Panc1 (cell line): ENCODE data around the gene ZNF516.

Experiments used
- POLR2AphosphoS5 ChIP-seq: IDR thresholded peaks from 2 replicates; pipeline ENCODE4 v1.6.1; 2012; ENCODE audit warnings: mild to moderate bottlenecking, low read depth, low read length, moderate library complexity
- SIN3A ChIP-seq: IDR thresholded peaks from 2 replicates; pipeline ENCODE4 v1.6.1; 2012; ENCODE audit warnings: low read depth, mild to moderate bottlenecking, low read length, moderate library complexity, borderline replicate concordance; ENCODE audit not compliant: insufficient read depth
- TF ChIP-seq, protein P1 (sequence below): fragments of 450-650 bp; IDR thresholded peaks from 2 replicates; pipeline ENCODE4 v1.5.1; 2017; ENCODE audit warnings: mild to moderate bottlenecking

- TF ChIP-seq, protein P1, sequence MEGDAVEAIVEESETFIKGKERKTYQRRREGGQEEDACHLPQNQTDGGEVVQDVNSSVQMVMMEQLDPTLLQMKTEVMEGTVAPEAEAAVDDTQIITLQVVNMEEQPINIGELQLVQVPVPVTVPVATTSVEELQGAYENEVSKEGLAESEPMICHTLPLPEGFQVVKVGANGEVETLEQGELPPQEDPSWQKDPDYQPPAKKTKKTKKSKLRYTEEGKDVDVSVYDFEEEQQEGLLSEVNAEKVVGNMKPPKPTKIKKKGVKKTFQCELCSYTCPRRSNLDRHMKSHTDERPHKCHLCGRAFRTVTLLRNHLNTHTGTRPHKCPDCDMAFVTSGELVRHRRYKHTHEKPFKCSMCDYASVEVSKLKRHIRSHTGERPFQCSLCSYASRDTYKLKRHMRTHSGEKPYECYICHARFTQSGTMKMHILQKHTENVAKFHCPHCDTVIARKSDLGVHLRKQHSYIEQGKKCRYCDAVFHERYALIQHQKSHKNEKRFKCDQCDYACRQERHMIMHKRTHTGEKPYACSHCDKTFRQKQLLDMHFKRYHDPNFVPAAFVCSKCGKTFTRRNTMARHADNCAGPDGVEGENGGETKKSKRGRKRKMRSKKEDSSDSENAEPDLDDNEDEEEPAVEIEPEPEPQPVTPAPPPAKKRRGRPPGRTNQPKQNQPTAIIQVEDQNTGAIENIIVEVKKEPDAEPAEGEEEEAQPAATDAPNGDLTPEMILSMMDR = no peak
- TF ChIP-seq POLR2AphosphoS5 = no peak
- TF ChIP-seq SIN3A = no peak
Measured at GRCh38 chr18:76317136-76317535, 177.9 kb downstream of the ZNF516 start.
